ENCODE measurements around the gene DRAP1. TPM values are rescaled to one million over a fixed set of nuclear protein-coding genes. Genes with fewer than 3 reads are reported as not detected.

Gene DRAP1, protein sequence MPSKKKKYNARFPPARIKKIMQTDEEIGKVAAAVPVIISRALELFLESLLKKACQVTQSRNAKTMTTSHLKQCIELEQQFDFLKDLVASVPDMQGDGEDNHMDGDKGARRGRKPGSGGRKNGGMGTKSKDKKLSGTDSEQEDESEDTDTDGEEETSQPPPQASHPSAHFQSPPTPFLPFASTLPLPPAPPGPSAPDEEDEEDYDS
- total RNA-seq (2022; extraction: Qiagen RNA extraction; ENCODE audit: low read depth): 183 to 254 TPM (median 197 TPM) in 5 replicates

DNA sequence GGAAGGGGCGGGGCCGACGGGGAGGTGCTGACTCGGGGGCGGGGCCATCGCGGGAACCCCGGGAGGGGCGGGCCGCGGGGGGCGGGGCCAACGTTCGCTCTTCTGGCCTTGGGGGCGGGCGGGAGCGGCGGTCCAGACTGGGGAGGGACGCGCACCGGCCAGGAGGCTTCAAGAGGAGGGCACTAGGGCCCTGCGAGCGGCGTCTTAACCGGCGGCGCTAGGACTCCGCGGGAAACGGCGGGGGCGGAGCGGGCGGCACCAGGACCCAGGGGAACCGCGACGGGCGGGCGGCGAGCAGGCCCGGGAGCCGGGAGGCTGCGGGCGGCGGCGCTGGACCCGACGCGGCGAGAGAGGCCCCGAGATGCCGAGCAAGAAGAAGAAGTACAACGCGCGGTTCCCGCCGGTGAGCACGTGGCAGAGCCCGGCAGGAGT, at the start of gene DRAP1:
Gene DRAP1, plus strand, starts transcription at position 286 of the 432 bp plus-strand sequence. Its CDS starts 76 bp downstream, at position 362.

DNA sequence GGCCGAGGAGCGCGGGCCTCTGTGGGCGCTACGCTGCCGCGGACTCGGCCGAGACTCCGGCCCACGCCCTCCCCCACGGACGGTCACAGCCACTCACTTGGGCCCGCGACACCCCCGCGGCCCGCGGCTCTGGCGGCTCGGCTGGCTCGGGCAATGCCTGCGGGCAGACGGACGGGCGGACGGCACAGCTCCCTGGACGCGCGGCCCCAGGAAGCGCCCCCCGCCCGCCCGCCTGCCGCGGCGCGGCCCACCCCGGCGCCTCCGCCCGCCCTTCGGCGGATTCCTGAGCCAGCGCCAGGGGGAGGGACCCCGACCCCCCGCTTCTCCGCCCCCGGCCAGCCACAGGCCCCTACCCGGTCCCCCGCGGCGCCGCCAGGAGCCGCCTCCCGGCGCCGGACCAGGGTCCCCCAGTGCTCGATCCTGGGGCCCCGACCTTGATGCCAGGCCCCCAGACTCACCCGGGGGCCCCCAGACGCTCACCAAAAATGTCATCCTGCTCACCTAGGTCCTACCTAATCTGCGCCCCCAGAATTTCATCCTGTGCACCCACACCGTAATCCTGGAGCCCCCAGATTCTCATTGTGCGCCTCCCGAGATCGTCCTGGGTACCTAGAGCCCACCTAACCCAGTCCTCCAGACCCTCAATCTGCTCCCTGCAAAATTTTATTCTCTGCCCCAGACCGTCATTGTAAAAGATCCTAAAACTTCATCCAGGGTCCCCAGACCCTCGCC, 46.5 kb upstream of the DRAP1 start, which contains the start of gene EFEMP2:
Gene EFEMP2, minus strand, starts transcription at position 215 of the 732 bp plus-strand sequence. CDS start 446 bp downstream, outside the sequence.

DNA sequence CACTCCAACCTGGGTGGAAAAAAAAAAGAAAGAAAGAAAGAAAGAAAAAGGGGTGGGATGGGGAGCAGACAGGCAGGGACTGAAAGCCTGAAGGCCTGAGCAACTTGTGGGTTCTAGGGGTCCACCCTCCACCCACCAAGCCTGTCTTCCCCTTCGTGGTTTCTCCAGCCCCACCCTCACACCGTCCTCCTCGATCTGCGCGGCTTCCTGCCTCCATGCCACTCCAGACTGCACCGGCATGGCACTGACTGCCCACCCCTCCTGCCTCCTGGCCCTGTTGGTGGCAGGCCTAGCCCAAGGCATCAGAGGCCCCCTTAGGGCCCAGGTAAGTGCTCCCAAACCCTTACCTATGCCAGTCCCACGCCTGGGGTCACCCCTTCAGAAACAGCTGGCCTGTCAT, 39.6 kb upstream of the DRAP1 start, which contains the start of gene CTSW:
Gene CTSW, plus strand, starts transcription at position 221 of the 400 bp plus-strand sequence. Its CDS starts 18 bp downstream, at position 239.

DNA sequence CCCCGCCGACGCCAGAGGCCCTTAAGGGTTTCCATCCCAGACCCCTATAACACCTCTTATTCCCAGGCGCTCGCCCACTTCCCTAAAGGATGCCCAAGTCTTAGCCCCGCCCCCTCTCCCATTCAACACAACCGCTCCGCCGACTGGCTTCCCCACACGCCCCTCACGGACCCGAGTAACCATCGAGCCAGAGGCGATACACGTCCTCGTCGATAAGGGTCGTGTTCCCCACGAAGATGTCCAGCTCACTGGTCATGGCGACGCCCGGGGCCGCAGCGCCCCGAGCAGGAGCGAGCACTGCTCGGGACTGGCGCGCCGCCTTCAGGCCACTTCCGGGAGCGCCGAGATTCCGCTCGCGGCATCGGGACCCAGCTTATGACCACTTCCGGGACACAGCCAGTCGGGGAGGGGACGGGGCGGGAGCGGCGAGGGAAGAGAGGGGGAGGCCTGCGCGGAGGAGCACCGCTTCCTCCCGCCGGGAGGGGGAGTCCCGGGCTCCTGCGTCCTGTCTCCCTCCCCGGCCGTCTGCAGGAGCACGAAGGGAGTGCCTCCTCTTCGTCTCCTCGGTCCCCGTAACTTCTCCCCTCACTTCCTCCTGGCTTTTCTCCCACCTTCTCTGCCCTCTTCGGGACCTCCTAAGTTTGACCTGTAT, 30.9 kb upstream of the DRAP1 start, which contains the start of gene FIBP:
Gene FIBP, minus strand, starts transcription at position 309 of the 652 bp plus-strand sequence. Its CDS starts 53 bp downstream, at position 256.

DNA sequence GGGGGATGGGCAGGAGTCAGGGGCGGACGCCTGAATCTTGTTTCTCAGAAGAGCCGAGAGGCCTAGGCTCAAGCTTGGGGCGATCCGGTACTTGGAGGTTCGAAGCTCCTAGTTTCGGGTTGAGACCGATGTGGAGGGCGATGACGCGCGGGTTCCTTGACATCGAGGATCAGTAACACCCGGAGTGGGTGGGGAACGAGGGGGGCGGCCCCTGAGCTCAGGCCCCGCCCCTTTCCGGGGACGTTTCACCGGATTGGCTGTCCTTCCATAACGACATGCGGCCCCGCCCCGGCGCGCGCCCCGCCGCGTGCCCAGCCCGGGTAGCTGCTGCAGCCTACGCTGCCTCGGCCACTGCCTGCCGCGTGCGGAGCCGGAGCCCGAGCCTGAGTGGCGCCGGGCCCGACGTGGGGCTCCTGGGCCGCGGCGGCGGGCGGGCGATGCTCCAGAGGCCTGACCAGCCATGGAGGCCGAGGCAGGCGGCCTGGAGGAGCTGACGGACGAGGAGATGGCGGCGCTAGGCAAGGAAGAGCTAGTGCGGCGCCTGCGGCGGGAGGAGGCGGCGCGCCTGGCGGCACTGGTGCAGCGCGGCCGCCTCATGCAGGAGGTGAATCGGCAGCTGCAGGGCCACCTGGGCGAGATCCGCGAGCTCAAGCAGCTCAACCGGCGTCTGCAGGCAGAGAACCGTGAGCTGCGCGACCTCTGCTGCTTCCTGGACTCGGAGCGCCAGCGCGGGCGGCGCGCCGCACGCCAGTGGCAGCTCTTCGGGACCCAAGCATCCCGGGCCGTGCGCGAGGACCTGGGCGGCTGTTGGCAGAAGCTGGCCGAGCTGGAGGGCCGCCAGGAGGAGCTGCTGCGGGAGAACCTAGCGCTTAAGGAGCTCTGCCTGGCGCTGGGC, 28.7 kb upstream of the DRAP1 start, which contains the start of gene CCDC85B:
Gene CCDC85B, plus strand, starts transcription at position 350 of the 895 bp plus-strand sequence. Its CDS starts 111 bp downstream, at position 461.

DNA sequence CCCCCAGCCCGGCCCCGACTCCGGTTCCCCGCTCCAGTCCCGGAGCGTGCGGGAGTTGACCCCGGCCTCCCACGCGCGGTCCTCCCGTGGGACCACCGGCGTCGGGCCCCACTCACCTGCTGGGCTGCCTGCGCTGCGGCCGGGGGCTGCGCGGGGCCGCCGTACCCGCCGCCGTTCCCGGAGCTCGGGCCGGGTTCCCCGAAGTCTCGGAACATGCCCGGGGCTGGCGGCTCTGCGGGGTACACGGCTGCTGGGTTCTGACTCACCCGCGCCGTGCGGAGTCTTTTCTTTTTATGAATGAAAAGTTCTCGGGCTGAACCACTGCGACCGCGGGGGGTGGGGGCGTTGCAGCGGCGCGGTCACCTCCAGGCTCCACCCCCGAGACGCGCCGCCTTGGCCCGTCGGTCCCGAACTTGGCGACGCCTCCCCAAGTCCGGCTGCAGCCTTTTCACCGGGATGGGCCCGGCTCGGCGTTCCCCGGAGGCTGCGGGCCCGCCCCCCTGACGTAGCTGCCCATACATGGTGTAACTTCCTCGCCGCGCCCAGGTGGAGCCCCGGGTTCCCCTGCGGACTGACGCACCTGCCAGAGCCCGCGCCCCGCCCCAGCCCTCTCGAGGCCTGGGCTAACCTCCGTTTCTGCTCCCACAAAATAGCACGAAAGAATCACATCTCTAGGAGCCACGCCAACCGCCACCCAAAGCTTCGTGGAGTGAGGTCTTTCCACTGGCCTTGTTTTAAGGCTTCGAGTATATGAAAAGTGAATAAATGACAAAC, 18.9 kb upstream of the DRAP1 start, which contains the start of gene FOSL1:
Gene FOSL1, minus strand, starts transcription at position 264 of the 774 bp plus-strand sequence. Its CDS starts 49 bp downstream, at position 215.

DNA sequence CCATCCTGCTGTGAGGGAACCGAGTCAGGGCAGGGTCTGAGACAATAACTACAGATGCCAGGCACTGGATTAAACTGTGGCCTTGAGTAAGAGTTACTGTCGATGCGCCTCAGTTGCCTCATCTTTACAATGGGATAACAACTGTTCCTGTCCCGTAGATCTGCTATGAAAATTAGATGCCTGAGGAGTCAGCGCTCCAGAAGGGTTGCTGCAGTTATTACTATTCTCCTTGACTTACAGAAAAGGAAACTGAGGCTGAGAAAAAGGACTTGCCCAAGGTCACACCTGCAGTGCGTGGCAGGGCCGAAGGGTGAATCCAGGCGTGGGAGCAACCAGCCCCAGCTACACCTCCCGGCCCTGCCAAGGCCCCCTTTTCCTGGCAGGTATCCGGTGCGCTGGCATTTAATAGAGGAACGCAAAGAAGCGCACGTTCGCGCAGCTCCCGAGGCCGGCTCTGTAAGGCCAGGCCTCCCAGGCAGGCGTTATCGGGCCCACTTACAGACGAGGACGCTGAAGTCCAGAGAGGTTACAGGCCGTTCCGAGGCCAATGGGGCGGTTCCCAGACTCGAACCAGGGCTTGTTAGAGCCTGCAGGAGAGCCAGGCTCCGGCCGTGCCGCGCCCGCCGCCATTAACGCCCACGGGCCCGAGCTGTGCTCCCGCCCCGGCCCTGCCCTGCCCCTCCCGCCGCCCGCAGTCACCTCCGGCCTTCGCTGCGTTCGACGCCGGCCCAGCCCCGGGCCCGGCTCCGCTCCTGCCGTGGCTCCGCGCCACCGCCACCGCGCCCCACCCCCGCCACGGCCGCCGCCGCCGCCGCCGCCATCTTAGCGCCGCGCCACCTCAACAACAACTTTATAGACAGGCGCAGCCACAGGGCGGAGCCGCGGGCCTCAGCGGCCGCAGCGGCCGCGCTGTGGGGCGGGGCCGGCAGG, 750 bp upstream of the DRAP1 start, which contains the start of gene C11orf68:
Gene C11orf68, minus strand, starts transcription at position 852 of the 930 bp plus-strand sequence. Its CDS starts 31 bp downstream, at position 821.

DNA sequence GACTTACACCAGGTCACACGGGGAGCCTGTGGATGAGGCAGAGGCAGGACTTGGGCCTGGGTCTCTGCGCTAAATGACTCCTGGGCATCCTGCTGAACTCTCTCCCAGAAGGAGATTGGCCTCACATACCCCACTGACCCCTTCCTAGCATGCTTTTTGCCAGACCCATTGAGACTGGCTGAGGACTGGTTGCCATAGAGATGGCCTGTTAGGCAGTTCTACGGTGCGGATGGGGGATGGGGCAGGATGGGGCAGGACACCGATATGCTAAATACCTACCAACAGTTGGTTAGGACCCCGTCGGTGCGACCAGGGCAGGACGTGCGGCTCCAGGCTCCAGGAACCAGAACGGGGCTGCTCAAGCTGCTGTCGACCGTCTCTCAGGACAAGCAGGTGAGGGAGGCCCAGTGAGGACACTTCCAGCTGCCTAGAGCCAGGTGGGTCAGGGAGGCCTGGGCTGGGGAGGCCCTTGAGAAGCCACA, 26.2 kb downstream of the DRAP1 start, which contains the start of gene TSGA10IP:
Gene TSGA10IP, plus strand, starts transcription at position 51 of the 482 bp plus-strand sequence. Its CDS starts 196 bp downstream, at position 247.

DNA sequence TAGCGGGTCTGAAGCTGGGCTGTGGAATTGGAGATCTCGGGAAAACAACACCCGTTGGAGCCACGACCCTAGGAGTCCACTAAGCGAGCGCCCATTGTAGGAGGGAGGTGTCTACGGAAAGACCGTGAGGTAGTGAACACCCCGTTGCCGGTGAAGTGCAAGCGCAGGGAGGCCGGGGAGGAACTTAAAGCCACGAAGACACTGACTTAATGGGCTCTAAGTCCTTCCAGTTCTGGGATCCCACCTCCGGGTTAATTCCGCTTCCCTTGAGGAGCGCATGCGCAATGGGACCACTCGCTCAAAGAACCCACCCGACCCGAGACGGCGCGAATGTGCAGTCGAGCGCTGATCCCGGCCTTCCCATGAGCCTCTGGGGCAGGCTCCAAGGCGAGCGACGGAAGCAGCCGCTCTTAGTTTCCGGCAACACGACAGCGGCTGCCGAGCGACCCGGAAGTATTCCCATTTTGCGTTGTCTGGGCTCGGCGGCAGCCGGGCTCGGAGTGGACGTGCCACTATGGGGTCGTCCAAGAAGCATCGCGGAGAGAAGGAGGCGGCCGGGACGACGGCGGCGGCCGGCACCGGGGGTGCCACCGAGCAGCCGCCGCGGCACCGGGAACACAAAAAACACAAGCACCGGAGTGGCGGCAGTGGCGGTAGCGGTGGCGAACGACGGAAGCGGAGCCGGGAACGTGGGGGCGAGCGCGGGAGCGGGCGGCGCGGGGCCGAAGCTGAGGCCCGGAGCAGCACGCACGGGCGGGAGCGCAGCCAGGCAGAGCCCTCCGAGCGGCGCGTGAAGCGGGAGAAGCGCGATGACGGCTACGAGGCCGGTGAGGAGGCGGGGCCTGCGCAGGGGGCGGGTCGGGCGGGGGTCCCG, 42.3 kb downstream of the DRAP1 start, which contains the start of gene SART1:
Gene SART1, plus strand, starts transcription at position 468 of the 874 bp plus-strand sequence. Its CDS starts 47 bp downstream, at position 515.

Other genes starting within 250 kb of the DRAP1 start
- 40.6 to 53.9 TPM (median 50.3 TPM) in 5 replicates for gene KAT5, start 207.2 kb upstream of the DRAP1 start, total RNA-seq (2022; extraction: Qiagen RNA extraction; ENCODE audit: low read depth)
- gene RNASEH2C, start 198.6 kb upstream of the DRAP1 start, total RNA-seq (2022; extraction: Qiagen RNA extraction; ENCODE audit: low read depth): 39.2 to 49.6 TPM (median 47.9 TPM) in 5 replicates
- 8.5 to 12.1 TPM (median 10.7 TPM) in 5 replicates for gene AP5B1, start 138.4 kb upstream of the DRAP1 start, total RNA-seq (2022; extraction: Qiagen RNA extraction; ENCODE audit: low read depth)
- gene OVOL1, start 132.4 kb upstream of the DRAP1 start, total RNA-seq (2022; extraction: Qiagen RNA extraction; ENCODE audit: low read depth): 0.05 to 0.09 TPM (median 0.08 TPM) in 3 of 5 replicates, not detected in the others
- gene SNX32, start 85.5 kb upstream of the DRAP1 start, total RNA-seq (2022; extraction: Qiagen RNA extraction; ENCODE audit: low read depth): 0.05 to 0.08 TPM (median 0.07 TPM) in 3 of 5 replicates, not detected in the others
- gene CFL1, start 61.2 kb upstream of the DRAP1 start, total RNA-seq (2022; extraction: Qiagen RNA extraction; ENCODE audit: low read depth): 1,820 to 2,323 TPM (median 2,200 TPM) in 5 replicates
- gene MUS81, start 59.0 kb upstream of the DRAP1 start, total RNA-seq (2022; extraction: Qiagen RNA extraction; ENCODE audit: low read depth): 20.1 to 33.6 TPM (median 29.6 TPM) in 5 replicates
- 0.64 to 1.2 TPM (median 1.1 TPM) in 5 replicates for gene EFEMP2, start 46.6 kb upstream of the DRAP1 start, total RNA-seq (2022; extraction: Qiagen RNA extraction; ENCODE audit: low read depth)
- gene CTSW, start 39.6 kb upstream of the DRAP1 start, total RNA-seq (2022; extraction: Qiagen RNA extraction; ENCODE audit: low read depth): 0.09 to 0.10 TPM in 2 of 5 replicates, not detected in the others
- 73.7 to 85.9 TPM (median 84.2 TPM) in 5 replicates for gene FIBP, start 31.0 kb upstream of the DRAP1 start, total RNA-seq (2022; extraction: Qiagen RNA extraction; ENCODE audit: low read depth)
- gene CCDC85B, start 28.8 kb upstream of the DRAP1 start, total RNA-seq (2022; extraction: Qiagen RNA extraction; ENCODE audit: low read depth): 30.0 to 43.4 TPM (median 41.9 TPM) in 5 replicates
- 125 to 190 TPM (median 143 TPM) in 5 replicates for gene FOSL1, start 19.0 kb upstream of the DRAP1 start, total RNA-seq (2022; extraction: Qiagen RNA extraction; ENCODE audit: low read depth)
- 32.7 to 44.7 TPM (median 43.0 TPM) in 5 replicates for gene C11orf68, start 364 bp upstream of the DRAP1 start, total RNA-seq (2022; extraction: Qiagen RNA extraction; ENCODE audit: low read depth)
- gene TSGA10IP, start 26.1 kb downstream of the DRAP1 start, total RNA-seq (2022; extraction: Qiagen RNA extraction; ENCODE audit: low read depth): not detected in 5 replicates
- 47.0 to 61.7 TPM (median 60.4 TPM) in 5 replicates for gene SART1, start 42.3 kb downstream of the DRAP1 start, total RNA-seq (2022; extraction: Qiagen RNA extraction; ENCODE audit: low read depth)
- 37.7 to 47.7 TPM (median 40.1 TPM) in 5 replicates for gene EIF1AD, start 82.7 kb downstream of the DRAP1 start, total RNA-seq (2022; extraction: Qiagen RNA extraction; ENCODE audit: low read depth)
- 358 to 512 TPM (median 465 TPM) in 5 replicates for gene BANF1, start 83.1 kb downstream of the DRAP1 start, total RNA-seq (2022; extraction: Qiagen RNA extraction; ENCODE audit: low read depth)
- gene CST6, start 92.6 kb downstream of the DRAP1 start, total RNA-seq (2022; extraction: Qiagen RNA extraction; ENCODE audit: low read depth): not detected in 5 replicates
- gene CATSPER1, start 107.1 kb downstream of the DRAP1 start, total RNA-seq (2022; extraction: Qiagen RNA extraction; ENCODE audit: low read depth): 0.89 to 1.8 TPM (median 1.5 TPM) in 5 replicates
- gene GAL3ST3, start 129.7 kb downstream of the DRAP1 start, total RNA-seq (2022; extraction: Qiagen RNA extraction; ENCODE audit: low read depth): not detected in 5 replicates
- 167 to 176 TPM (median 170 TPM) in 5 replicates for gene SF3B2, start 132.9 kb downstream of the DRAP1 start, total RNA-seq (2022; extraction: Qiagen RNA extraction; ENCODE audit: low read depth)
- gene PACS1, start 150.8 kb downstream of the DRAP1 start, total RNA-seq (2022; extraction: Qiagen RNA extraction; ENCODE audit: low read depth): 55.6 to 82.5 TPM (median 76.9 TPM) in 5 replicates